ENCODE data around the gene EXD3.
"Not testable (repeated sequence)": the region's sequence is repeated elsewhere in the genome, so short reads cannot be mapped to it uniquely, and the experiment has no call there.

The EXD3 gene

DNA sequence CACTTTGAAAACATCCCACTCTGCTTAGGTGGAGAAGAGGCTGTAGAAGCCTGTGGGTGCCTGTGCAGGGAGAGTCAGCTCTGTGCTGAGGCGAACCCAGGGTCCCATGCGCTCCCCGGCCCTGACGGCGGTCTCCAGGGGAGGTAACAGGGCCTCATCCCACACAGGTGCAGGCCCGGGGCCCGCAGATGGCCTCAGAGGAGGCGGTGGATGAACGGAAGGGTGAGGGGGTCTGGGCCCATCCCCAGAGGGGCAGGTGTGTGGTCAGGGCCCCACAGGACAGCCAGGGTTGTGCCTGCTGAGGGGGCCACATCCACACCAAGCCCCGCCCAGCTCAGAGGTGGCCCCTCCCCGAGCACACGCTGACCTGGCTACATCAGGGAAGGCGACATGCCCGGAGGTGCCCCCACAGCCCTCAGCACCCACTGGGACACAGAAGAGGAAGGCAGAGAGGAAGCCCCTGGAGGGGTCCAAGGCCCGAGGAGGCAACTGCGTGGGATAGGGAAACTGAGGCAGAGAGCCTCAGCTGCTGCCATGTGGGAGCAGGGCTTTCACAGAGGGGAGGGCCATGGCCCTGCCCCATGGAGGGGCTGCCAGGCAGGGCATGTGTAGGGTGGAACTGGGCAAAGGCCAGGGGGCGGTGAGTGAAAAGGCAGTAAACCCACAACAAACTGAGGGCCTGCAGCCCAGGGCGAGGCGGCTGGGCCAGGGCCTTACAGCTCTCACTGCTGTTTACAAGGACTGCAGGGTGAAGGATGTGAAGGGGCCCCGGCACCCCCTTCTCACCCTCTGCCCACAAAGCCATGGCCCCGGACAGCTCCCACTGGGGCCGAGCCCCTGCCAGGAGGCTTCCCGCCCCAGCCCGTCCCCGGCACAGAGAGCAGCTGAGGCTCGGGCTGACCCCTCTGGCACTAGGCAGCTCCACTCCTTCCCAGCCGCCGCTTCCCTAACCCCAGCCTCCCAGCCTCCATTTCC, 29.5 kb downstream of the EXD3 start:
- DNase-seq (ENCODE audit: low read depth in 2 of 2) = no peak

GRCh38 chr9:137392232-137393007, 30.5 kb downstream of the EXD3 start:
- DNase-seq (ENCODE audit: low read depth in 2 of 2) = no peak

DNA sequence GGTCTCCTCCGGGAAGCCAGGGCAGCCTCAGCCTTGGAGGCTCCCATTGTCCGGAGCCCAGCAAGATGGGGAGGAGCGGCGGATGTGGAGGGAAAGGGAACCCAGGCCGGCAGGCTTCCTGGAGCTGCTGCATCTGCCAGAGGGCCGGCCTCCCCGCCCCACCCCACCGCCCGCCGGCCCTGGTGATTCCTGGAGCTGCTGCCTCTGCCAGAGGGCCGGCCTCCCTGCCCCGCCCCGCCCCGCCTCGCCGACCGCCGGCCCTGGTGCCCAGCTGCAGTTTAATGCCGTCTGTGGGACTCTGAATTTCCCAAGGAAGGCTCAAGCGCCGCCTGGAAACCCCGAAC, 31.6 kb downstream of the EXD3 start:
- DNase-seq (ENCODE audit: low read depth in 2 of 2) = no peak

GRCh38 chr9:137390553-137391410, 32.2 kb downstream of the EXD3 start:
- no peak for DNase-seq (ENCODE audit: low read depth in 2 of 2)

DNA sequence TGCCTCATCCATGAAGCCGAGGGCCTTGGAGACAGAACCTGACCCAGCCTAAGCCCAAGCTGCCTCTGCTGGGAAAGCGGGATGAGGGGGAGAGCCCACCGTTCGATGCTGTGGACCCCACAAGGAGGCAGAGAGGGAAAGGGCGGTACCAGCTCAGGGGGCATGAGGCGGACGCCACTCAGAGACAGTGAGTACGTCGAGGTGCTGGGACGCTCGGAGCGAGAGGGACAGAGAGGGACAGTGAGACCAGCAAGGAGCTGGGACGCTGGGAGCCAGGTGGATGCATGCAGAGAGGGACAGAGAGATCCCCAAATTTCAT, 33.6 kb downstream of the EXD3 start:
- no peak for DNase-seq (ENCODE audit: low read depth in 2 of 2)

GRCh38 chr9:137388589-137389427, 34.2 kb downstream of the EXD3 start:
- no peak for DNase-seq (ENCODE audit: low read depth in 2 of 2)

- no peak for DNase-seq (ENCODE audit: low read depth in 2 of 2)
Measured at GRCh38 chr9:137387891-137388560, 34.9 kb downstream of the EXD3 start.

GRCh38 chr9:137387114-137387890, 35.7 kb downstream of the EXD3 start:
- no peak for DNase-seq (ENCODE audit: low read depth in 2 of 2)

- not testable (repeated sequence) for DNase-seq (ENCODE audit: low read depth in 2 of 2)
Measured at GRCh38 chr9:137386507-137387113, 36.4 kb downstream of the EXD3 start.

- DNase-seq (ENCODE audit: low read depth in 2 of 2) = no peak
Measured at GRCh38 chr9:137385061-137385655, 37.8 kb downstream of the EXD3 start.

DNA sequence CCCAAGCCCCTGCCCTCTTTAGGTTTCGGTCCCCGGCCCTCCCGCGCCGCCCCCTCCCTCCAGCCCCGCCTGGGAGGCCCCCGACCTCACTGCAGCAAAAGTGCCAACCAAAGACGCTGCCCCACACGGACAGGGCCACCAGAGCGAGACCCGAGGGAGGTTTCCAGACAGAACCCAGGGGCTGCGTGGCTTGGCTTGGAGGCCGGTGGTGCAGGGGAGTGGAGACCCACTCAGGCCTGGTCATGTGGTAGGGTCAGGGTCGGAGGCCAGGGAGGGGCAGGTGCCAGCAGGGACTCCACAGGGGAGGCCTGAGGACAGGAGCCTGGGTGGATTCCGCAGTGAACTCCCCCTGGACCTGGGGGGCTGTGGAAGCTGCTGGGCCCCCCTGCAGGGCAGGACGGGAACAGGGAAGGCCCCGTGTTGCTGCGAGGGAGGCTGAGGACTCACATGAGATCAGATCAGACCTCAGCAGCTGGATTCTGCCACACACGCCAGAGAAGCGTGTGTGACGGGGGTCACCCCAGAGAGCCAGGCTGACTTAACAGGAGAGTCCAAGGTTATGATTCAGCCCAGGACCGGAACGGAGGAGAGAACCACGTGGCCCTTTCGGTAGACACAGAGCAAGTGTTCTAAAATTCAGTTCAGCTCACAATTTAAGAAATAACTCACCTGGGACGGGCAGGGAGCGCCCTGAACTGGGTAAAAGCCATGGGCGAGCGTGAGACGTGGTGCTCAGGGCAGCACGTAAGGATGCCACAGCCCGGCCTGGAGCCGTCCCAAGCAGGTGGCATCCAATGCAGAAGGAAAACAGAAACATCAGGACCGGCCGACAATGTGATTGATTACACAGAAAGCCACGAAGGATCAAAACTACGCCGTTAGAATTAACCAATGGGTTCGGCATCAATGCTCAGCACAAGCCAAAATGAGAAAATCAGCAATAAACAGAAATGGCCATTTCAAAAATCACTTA, 38.9 kb downstream of the EXD3 start:
- DNase-seq (ENCODE audit: low read depth in 2 of 2) = no peak

DNA sequence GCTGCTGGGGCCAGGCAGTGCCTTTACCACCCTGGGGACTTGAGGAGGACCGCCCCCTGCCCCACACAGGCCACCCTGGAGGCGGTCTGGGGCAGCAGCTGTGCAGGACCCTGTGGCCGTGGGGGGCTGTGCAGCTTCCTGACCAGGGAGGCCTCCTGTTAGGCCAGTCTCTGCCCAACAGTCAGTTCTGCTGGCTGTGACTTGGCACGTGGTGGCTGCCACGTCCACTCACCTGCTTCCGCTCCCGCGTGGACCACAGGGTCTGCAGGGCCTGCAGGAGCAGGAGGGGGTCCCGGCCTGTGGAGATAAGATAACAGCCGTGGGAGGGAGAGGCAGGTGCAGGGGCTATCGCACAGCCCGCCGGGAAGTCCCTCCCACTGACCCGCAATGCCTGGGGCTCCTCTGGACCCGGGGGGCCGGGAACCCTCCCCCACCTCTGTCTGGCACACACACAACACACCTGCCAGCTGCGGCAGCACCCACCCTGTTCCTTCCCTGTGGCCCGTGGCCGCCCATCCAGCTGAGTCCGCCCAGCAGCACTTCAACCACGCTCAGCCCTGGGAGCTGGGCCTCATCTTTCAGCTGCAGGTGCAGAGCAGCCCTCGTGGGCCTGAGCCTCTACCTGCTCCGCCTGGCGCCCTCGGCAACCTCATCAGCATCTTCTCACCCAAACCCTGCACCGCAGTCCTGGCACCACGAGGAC, 39.7 kb downstream of the EXD3 start:
- no peak for DNase-seq (ENCODE audit: low read depth in 2 of 2)

DNA sequence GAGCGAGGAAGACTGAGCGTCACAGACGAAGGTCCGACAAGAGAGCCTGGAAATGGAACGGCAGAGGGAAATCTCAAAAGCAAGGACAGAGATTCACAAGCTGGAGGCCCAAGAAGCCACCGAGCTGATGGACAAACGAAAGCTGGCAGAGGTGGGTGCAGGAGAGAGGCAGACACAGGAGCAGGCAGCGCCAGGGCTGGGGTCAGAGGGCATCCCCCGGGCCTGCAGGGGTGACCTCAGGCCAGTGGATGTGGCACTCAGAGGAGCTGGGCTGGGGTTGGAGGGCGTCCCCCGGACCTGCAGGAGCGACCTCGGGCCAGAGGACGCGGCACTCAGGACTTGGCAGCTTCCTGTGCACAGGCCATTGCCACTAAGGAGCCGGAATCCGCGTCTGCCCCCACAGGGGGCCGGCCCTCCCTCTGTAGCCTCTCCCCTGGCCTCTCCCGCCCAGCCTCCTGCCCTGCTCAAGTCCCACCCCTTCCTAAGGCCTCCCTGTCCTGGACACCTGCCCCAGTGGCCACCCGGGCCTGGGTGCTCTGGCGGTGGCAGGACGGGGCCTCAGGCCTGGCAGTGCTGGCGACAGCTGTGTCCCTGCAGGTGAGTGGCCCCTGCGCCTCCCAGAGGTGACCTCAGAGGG, 40.4 kb downstream of the EXD3 start:
- no peak for DNase-seq (ENCODE audit: low read depth in 2 of 2)

DNA sequence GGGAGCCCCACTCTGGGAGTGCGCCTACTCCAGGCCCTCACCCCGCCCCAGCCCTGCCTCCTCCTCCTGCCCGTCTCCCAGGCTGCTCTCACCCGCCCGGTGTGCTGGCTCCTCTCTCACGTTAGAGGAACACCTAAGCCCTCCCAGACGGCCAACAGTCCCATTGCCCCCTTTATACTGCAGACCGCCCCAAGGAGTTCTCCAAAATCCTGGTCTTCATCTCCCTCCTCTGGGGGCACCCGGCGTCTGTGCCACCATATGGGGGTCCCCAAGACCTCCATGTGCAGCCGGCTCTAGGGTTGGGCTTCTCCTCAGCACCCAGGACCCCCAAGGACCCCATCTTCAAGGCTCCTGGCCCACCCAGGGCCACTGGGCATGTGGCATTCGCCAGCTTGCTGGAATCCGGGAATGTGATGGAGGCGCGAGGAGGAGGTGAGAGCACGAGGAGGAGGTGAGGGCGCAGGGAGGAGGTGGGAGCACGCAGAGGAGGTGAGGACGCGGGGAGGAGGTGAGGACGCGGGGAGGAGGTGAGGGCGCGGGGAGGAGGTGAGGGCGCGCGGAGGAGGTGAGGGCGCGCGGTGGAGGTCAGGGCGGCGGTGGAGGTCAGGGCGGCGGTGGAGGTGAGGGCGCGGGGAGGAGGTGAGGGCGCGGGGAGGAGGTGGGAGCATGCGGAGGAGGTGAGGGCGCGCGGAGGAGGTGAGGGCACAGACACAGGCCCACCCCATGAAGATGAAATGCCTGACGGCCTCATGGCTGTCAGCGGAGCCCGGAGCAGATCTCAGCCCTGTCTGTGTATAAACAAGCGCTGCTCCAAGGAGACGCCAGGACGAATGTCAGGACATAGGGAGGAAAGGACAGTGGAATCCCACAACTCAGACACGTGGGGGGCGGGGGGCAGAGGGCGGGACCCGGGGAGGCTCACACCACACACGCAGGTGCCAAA, 41.2 kb downstream of the EXD3 start:
- DNase-seq (ENCODE audit: low read depth in 2 of 2) = no peak

GRCh38 chr9:137380606-137381005, 42.4 kb downstream of the EXD3 start:
- DNase-seq (ENCODE audit: low read depth in 2 of 2) = no peak

GRCh38 chr9:137380171-137380570, 42.8 kb downstream of the EXD3 start:
- DNase-seq (ENCODE audit: low read depth in 2 of 2) = no peak
